HG02870 (cell line): ENCODE data around the gene AP1B1.

Experiments used
- ATAC-seq: cut with Tn5 transposase; IDR thresholded peaks from one replicate; pipeline ENCODE4 v1.9.1; 2021; ENCODE audit warnings: mild to moderate bottlenecking, moderate library complexity; ENCODE audit not compliant: unreplicated experiment

AP1B1 gene

DNA sequence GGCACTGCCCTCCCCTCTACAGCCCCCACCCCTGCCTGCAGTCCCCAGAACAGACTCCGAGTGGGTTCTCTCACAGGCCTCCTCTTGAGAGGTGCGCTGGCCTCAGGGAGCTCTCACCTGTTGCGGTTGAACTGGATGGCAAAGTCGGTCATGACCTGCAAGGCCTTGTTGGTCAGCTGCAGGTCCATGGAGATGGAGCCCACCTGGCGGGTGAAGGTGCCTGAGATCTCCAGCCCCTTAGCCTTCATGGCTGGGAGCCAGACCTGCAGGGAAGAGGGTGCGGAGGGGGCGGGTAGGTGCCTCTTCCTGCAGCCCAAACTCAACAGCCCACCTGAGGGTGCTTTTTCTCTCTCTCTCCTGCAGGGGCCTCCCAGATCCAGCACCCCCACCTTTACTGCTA, 54.2 kb downstream of the AP1B1 start:
- no peak for ATAC-seq

DNA sequence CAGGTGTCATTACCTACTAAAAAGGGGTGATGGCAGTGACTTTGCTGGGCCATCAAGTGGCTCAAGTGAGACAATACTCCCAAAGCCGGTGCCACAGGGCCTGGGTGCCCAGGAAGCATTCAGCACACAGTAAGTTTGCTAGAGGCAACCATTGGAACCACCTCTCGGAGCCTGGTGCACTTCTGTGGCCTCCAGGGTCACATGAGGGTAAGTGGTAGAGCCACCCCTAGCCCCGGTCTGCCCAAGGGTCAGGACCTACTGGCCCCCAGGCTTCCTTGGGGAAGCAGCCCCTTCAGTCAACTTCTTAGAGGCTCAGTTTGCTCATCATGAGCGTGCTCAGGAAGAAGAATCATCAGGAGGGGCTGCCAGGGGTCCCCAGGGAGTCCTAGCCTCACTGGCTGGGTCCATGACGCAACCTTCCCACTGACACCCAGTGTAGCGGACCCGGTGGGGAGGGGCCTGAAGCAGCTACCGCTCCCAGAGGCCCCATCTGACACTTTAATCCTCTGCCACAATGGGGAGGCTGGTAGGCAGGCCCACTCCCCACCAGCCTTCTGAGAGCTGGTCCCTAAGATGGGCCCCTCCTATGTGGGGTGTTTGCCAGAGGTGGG, 55.4 kb downstream of the AP1B1 start:
- ATAC-seq: no peak

DNA sequence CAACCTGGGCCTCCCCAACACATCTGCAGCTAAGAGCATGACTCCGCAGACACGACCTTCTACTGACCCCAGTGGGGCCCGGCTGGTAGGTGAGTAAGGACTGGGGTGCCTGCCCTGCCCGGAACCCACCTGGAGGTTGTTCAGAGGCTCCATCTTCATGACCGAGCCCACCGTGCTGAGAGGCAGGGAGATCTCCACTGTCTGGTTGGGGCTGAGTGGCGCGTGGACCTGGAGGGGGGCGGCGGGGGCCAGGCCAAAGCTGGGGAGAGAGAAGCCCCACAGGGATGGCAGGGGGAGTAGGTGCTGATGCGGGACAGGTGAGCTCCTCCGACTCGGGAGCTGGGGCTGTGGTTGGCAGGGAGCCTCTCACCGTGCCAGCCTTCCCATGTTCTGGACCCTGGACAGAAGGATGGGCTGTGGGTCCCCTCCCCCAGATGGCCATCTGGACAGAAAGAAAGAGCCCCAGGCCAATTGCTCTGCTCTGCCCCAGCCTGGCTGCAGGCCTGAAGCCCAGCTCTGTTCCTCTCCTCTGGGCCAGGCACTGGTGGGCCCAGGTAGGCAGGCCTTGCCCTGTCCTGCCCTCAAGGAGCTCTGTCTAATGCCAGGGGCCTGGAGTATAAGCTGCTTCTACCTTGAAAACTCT, 56.6 kb downstream of the AP1B1 start:
- no peak for ATAC-seq

DNA sequence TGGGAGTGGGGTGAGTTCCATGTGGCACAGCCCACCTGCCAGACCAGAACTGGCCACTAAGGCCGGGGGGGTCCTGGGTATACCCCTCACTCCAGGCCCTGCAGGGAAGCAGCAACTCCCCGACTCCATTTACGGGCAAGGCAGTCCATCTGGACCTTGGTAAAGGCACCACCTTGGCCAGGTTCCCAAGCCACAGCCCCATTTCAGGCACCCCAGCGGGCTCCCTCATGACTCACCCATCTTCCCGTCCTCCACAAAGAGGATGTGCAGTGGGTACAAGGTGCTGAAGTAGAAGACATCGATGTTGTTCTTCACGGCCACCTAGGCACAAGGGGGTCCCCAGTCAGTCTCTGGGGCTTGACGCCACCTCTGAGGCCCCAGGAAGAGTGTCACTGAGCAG, 57.2 kb downstream of the AP1B1 start:
- ATAC-seq: no peak

DNA sequence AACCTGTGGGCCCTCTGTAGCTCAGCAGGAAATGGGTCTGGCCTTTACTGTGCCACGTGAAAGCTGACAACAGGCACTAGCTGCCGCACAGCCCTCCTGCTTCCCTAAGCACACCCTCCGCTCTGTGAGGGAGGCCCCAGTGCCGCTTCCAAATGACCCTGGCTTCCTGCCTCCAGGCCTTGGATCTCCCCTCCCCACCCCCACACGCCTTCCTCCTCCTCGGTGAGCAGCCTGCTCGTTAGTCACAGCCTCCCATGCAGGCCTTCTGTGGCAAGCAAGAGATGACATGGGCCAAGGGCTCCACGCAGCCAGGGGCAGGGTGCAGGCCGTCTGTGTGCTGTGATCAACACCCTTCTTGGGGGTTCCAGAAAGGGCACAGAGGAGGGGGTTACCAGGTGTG, 57.6 kb downstream of the AP1B1 start:
- no peak for ATAC-seq

DNA sequence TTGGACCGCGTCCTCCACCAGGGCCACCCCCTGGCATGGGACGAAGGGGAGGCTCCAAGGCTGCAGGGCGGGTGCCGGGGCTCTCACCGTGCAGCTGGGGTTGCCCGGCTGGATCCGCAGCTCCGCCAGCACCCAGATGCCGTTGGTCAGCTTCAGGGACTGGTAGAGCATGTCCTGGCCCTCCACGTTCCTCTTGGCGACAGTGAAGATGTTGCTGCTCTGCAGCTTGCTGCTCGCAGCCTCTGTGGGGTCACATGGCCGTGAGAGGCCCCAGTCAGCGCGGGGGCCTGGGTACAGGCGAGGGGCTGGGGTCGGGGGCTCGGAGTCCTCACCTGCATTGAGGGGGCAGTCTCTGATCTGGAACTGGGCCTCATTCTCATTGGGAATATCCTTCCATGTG, 58.1 kb downstream of the AP1B1 start:
- no peak for ATAC-seq

DNA sequence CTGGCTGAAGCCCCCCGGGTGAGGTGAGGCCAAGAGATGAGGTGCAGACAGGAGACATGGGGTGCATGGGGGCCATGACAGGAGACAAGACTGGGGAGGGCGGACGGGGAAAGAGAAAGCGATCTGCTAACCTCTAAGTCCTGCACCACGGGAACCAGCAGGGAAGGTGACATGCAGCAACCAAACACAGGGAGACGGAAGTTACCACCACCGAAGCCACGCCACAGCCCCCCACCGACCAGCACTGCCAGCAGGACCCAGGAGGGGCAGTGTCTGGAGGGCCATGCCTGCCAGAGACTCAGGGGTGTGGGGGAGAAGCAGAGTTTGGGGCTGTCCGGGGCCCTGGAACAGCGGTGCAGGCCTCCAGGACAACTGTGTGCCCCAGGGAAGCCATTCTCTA, 58.8 kb downstream of the AP1B1 start:
- no peak for ATAC-seq

DNA sequence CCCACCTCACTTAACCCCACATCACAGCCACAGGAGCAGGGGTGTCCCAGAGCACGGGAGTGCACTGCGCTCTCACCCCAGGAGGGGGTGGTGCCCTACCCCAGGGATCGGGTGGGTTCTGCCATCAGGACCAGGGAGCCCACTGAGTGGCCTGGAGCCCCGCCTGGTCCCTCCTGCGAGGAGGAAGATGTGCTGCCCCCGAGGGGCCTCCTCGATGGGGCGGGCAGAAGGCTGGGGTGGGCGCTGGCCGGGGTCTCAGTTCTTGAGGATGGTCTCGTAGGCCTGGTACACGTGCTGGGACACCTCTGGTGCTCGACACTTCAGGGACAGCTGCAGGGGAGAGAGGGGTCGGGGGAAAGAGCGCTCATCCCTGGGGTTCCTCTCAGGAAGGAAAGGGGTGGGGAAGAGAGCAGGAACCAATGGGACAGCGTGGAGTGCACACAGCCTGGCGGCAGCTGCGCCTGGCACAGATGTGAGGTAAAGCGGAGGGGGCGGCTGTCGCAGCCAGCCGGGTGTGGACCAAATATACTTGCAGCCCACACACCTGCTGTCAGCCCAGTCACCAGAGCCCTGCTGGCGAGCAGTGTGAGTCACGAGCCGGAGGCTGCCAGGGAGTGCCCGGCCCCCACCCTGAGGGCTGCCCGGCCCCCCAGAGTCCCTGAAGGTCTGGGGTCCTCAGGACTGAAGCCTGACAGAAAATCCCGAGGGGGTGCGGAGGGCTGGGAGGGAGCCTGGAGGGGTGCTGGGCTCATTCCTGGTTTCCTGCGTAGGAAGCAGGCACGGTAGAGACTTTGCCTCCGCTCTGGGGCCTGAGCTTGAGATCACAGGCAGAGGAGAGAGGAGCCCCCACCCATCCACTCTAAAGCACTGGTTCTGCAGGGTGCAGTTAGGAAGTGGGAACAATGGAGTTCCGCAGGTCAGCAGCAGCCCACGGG, 59.5 kb downstream of the AP1B1 start:
- ATAC-seq: no peak

DNA sequence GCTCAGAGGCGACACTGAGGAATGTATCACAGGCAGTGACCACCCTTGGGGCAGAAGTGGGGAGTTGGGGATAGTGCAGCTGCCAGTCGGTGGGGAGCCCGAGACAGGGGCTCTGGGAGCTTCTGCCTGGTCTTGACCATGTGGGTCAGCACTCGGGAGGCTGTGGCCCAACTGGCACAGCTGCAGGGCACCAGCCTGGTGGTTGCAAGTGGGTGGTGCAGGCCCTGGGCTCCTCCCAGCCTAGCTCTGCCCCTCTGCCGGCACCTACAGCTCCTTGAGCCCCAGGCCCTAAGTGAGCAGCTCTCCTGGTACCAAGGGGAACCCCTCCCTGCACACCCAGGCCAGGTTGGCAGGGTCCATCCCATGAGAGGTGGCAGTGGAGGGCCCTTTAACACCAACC, 60.3 kb downstream of the AP1B1 start:
- no peak for ATAC-seq

DNA sequence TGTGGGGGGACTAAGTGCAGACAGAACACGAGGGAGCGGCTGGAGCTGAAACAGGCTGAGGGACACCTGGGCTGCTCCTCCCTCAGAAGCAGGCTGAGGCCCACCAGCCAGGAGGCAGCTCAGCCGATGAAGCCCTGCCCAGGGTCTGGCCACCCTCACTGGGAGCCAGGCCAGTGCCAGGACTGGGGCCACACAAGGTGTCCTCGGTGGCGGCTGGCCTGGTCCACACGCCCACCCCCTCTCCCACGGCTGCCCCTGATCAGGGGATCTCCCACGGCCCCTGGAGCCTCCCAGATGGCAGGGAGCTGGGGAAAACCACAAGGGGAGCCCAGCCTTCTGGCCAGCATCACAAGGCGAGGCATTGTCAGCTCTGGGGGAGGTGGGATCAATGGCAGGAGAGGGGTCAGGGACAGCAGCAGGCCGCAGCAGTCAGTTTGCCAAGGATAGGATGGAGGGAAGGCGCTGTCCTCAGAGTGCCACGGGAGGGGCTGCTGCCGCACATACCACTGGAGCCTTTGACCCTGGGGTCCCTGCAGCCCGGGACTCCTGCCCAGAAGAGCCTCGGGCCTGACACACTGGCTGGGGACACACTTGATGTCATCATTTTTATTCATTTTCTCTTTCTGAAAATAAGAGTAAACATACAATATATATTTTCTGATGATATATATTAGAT, 61.1 kb downstream of the AP1B1 start:
- no peak for ATAC-seq

DNA sequence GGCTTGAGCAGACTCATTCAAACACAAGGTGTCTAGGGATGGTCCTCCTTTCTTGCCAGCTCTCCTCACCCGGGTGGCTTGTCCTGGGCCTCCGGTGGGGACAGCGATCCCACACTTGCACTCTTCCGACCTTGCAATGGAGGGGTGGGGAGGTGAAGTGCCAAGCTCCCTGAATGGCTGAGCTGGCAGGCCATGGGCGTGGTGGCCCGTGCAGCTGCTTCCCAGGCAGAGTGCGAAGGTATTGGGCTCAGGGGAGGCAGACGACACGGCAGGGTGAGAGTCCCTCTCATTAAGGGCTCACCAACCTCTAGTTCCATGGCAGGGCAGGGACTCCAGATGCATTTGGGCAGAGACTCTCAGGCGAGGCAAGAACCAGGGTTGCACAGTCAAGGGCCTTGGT, 61.9 kb downstream of the AP1B1 start:
- no peak for ATAC-seq

DNA sequence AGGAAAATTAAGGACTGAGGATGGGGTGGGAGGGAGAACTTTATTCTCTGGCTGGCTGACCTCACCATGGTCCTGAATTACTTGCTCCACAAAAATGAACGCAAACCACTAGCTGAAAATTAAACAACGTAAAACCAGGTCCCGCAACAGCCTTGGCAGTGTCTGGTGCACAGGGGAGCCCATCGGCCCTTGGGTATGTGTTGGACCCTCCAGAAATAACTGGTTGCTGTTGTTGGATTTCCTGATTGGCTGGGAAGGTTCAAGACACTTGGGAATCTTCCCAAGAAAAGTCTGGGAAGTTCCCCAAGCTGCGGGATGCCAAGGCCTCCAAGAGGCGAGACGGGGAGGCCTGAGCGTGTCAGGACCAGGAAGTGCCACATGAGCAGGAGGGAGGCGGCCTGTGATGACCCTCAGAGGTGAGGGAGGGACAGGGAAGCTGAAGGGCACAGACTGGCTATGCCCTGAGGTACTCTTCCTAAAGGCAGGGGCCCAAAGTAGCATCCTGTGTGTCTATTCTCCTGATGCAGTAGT, 62.5 kb downstream of the AP1B1 start:
- ATAC-seq: no peak

DNA sequence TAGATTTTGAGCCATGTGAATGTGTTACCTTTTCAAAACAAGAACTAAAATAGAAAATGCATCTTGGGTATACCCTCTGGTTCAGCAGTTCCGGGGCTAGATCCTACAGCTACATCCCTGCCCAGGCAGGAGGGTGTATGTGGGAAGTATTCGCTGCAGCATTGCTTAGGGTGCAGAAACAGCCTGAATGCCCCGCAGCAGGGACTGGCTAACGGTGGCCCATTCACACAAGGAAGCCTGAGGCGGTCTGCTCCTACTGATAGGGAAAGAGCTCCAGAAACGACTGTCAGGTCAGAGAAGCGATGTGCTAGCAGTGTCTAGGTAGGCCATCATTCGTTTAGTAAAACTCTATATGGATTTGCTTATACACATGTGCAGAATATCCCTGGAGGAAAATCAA, 63.0 kb downstream of the AP1B1 start:
- no peak for ATAC-seq

DNA sequence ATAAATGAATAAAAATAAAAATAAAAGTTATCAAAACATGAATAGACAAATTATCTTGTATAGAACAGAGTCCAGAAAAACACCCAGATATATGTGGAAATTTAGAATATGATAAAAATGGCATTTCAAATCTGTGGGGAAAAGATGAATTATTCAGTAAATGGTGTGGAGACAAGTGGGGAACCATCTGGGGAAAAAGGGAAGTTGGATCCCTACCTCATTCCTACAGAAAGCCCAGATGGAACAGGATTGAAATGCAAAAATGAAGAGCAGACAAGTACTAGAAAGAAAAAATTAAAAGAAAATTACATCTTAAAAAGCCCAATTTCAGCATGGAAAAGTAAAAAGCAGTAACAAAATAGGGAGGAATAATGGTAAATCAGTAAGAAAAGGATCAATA, 64.7 kb downstream of the AP1B1 start:
- ATAC-seq: no peak

DNA sequence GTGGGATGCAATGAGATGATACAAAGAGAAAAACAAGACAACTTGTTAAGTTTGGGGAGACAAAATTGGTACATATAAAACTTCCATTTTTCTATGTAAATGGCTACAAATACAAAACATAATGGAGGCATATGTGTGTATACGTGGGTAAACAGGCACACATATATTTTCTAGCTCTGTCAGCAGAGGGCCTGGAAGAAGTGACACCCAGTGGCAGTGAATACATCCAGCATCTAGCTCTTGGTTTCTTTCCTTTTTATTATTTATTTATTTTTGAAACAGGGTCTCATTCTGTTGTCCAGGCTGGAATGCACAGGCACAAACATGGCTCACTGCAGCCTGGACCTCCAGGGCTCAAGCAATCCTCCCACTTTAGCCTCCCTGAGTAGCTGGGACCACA, 67.8 kb downstream of the AP1B1 start:
- ATAC-seq: no peak

DNA sequence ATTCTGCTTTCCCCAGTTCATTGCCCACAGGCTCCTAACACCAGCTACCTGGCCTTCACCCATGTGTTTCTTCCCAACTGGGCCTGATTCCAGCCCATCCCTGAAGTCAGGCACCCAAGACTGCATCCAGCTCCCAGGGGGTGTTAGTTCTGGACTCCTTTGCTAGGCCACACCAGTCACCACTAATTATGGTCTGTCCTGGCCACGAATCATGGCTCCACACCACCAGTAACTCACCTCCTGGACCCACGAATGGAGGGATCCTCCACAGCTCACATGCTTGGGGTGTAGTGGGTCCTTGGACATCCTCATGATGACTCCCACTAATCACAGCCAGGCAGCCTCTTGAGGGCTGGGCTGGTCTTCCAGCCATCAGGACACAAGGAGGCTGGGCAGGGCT, 69.3 kb downstream of the AP1B1 start:
- ATAC-seq: no peak

DNA sequence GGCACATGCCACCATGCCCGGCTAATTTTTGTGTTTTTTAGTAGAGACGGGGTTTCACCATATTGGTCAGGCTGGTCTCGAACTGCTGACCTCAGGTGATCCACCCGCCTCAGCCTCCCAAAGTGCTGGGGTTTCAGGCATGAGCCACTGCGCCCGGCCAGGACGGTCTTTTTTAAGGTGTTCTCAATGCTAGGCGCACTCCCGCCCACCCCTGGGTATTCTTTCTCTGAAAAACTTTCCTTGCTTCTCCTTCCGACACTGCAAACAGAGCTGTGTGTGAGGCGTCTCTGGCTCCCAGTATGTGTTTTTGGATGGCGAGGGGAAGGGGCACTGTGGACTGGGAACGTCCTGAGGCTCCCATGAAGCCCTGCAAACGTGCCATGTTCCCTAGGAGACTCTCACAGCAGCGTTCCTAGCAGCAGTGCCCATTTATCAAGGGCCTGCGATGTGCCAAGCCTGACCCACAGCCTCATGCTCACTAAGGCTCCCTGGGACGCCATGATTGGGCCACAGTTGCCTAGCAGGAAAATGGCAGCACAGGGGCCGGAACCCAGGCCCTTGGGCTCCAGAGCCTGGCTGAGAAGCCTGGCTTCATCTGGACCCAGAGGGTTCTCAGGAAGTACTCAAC, 70.4 kb downstream of the AP1B1 start:
- no peak for ATAC-seq

DNA sequence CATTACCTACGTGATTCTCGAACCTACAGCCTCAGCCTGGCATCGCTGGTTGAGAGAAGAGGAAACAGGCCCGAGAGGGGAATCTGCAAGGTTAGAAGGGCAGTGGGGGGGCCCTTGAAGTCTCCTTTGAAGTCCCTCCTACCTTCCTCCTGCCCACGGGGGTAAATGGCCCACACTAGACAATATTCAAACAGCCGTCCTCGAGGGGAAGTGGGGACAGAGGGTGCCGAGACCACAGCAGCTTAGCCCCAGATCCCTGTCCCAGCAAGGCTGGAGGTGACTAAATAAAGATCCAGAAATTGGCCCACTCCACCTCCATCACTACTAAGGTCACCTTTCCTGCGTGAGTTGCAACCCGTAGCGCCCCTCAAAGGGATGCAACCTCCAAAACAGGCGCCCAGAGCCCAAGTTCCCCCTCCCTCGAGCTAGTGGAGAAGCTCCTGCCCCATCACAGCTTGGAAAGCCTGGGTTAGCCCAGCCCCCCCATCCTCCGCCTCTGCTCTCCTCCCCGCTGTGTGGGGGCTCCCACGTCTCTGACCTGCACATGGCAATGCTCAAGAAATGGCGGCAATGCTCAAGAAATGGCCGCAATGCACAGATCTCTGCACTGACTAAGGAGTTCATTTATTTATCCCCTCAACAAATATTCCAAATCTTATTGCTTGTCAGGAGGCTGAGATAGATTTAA, 72.1 kb downstream of the AP1B1 start:
- no peak for ATAC-seq

DNA sequence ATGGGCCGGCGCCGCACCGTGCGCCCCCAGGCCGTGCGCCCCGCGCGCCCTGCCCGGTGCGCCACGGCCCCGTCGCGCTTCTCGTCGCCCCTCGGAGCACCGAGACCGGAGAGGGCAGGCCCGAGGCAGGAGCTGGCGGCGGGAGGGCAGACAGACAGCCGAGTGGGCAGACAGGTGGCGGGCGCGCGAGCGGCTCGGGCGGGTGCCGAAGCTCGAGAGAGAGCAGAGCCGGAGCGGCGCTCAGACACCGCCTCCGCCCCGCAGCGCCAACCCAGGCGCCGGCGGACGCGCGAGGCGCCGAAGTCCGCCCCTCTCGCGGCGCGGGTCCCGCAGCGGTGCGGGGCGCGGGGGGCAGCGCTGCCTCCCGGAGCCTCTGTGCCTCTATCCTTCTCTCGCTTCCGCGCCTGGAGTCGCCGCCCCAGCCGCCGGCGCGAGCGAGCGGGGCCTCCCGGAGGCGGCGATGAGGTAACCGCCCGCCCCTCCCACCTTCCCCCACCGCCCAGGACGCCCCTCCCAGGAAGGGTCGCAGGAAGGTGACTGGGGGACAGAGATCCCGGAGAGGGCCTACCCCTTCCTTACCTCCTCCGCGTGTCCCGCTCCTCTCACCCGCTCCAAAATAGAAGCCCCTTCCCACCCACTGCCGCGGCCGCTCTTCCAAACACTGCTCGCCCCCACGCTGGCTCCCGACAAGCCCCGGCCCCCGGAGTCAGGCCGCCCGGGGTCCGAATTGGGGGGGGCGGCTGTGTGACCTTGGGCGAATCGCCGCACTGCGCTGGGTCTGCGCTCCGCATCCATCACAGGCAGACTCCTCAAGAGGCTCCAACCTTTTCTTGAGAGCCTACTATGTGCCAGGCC, 72.9 kb downstream of the AP1B1 start, which contains the start of gene RASL10A:
TSS of gene RASL10A (minus strand) at position 412 of the 855 bp plus-strand sequence. CDS start 451 bp downstream, outside the sequence.
- no peak for ATAC-seq
